GM21528 (cell line): ENCODE data around the gene RAB3C.
"Not testable (repeated sequence)": the region's sequence is repeated elsewhere in the genome, so short reads cannot be mapped to it uniquely, and the experiment has no call there.

Experiments used
- ATAC-seq: cut with Tn5 transposase; IDR thresholded peaks from one replicate; pipeline ENCODE4 v1.9.1; 2021; ENCODE audit warnings: mild to moderate bottlenecking, moderate library complexity; ENCODE audit not compliant: unreplicated experiment, low FRiP score

The RAB3C gene

GRCh38 chr5:58672521-58672920 lies 89.6 kb downstream of the RAB3C start:
- ATAC-seq, result no peak

GRCh38 chr5:58674070-58674469 lies 91.2 kb downstream of the RAB3C start:
- ATAC-seq, result no peak

- no peak for ATAC-seq
Measured at GRCh38 chr5:58674711-58675110, 91.8 kb downstream of the RAB3C start.

- no peak for ATAC-seq
Measured at GRCh38 chr5:58675341-58675740, 92.5 kb downstream of the RAB3C start.

- no peak for ATAC-seq
Measured at GRCh38 chr5:58677650-58678049, 94.8 kb downstream of the RAB3C start.

- ATAC-seq, result no peak
Measured at GRCh38 chr5:58680503-58680902, 97.6 kb downstream of the RAB3C start.

GRCh38 chr5:58681943-58682342 lies 99.1 kb downstream of the RAB3C start:
- no peak for ATAC-seq

GRCh38 chr5:58683567-58683966 lies 100.7 kb downstream of the RAB3C start:
- no peak for ATAC-seq

GRCh38 chr5:58687079-58687478 lies 104.2 kb downstream of the RAB3C start:
- ATAC-seq, result no peak

- ATAC-seq, result no peak
Measured at GRCh38 chr5:58687595-58687994, 104.7 kb downstream of the RAB3C start.

- ATAC-seq, result not testable (repeated sequence)
Measured at GRCh38 chr5:58699088-58699761, 116.3 kb downstream of the RAB3C start.

- ATAC-seq, result no peak
Measured at GRCh38 chr5:58699762-58700118, 116.9 kb downstream of the RAB3C start.

GRCh38 chr5:58703925-58704555 lies 121.2 kb downstream of the RAB3C start:
- no peak for ATAC-seq

- no peak for ATAC-seq
Measured at GRCh38 chr5:58706736-58707135, 123.9 kb downstream of the RAB3C start.

- ATAC-seq, result no peak
Measured at GRCh38 chr5:58708456-58708855, 125.6 kb downstream of the RAB3C start.

- ATAC-seq, result not testable (repeated sequence)
Measured at GRCh38 chr5:58710425-58710824, 127.5 kb downstream of the RAB3C start.

- no peak for ATAC-seq
Measured at GRCh38 chr5:58710871-58711270, 128.0 kb downstream of the RAB3C start.

GRCh38 chr5:58711965-58712364 lies 129.1 kb downstream of the RAB3C start:
- no peak for ATAC-seq

GRCh38 chr5:58714046-58714445 lies 131.2 kb downstream of the RAB3C start:
- no peak for ATAC-seq

GRCh38 chr5:58715997-58716656 lies 133.3 kb downstream of the RAB3C start:
- no peak for ATAC-seq

GRCh38 chr5:58716713-58717112 lies 133.8 kb downstream of the RAB3C start:
- no peak for ATAC-seq
